K562 (cell line): ENCODE data around the gene EGFL7. TPM values are rescaled to one million over a fixed set of nuclear protein-coding genes. Genes with fewer than 3 reads are reported as not detected.

ENCODE experiments used
- ATAC-seq: fragments of 200-7000 bp; cut with Tn5 transposase; 3 replicates; pipeline ENCODE4 v1.9.1; 2020; ENCODE audit warnings: moderate library complexity
- BruUV-seq: library from RNA; stranded (reverse); fragments of 400-500 nt; replicated peaks from 2 replicates; lab custom pipeline; 2021; lab: Mats Ljungman, UMichigan
- CTCF ChIA-PET: fragments of 300-600 bp; formaldehyde crosslinking; extraction: SDS; loops from one replicate; lab custom pipeline; 2021; ENCODE audit warnings: low intra/inter-chr PET ratio; lab: Yijun Ruan, JAX
- POLR2A ChIA-PET: fragments of 300-600, 350-650 bp; sonication (Branson Sonifier 250); formaldehyde crosslinking; extraction: SDS; loops from one replicate; lab custom pipeline; 2021; ENCODE audit warnings: antibody characterized with exemption, inconsistent platforms; lab: Yijun Ruan, JAX
- DNase-seq, 4 experiments: peaks; one replicate each; pipeline versions ENCODE4 v3.0.0 to v3.0.0-alpha.2; 2011 to 2018; ENCODE audit warnings: low spot score in 3 of 4, mixed read lengths in 3 of 4; ENCODE audit errors: extremely low read depth in 1 of 4
- FAIRE-seq: peaks from 2 replicates; lab custom pipeline; 2011; peaks lifted over from hg19 to GRCh38; lab: Jason Lieb, UNC
- H2AFZ ChIP-seq: 2 replicates; pipeline ENCODE4 v1.6.0; 2011; ENCODE audit warnings: low read depth, low read length, control low read depth, inconsistent platforms
- H3K27ac ChIP-seq: fragments of 200-600 bp; 3 replicates; pipeline ENCODE4 v1.8.0; 2011; ENCODE audit warnings: low read depth, mild to moderate bottlenecking, control low read depth, inconsistent platforms, low read length, moderate library complexity, mixed read lengths; ENCODE audit errors: extremely low read depth
- H3K27me3 ChIP-seq, 2 experiments: fragments of 300-600 bp in 1 of 2; 2 replicates in 1 of 2; 3 replicates in 1 of 2; pipeline versions ENCODE4 v1.6.0 to v1.8.0; 2011; ENCODE audit warnings: inconsistent platforms in 2 of 2, low read length in 2 of 2, mild to moderate bottlenecking in 1 of 2, mixed read lengths in 1 of 2, moderate library complexity in 1 of 2; ENCODE audit not compliant: control insufficient read depth in 2 of 2, insufficient read depth in 2 of 2
- H3K36me3 ChIP-seq: fragments of 300-600 bp; 3 replicates; pipeline ENCODE4 v1.8.0; 2011; ENCODE audit warnings: mild to moderate bottlenecking, low read length, inconsistent platforms; ENCODE audit not compliant: control insufficient read depth, insufficient read depth
- H3K4me1 ChIP-seq, 2 experiments: fragments of 200-600 bp in 1 of 2; replicated peaks in 1 of 2; 2 replicates in 1 of 2; 3 replicates in 1 of 2; pipeline versions ENCODE4 v1.5.1 to v1.8.0; 2011; ENCODE audit warnings: inconsistent platforms in 2 of 2, low read length in 2 of 2, mild to moderate bottlenecking in 1 of 2, mixed read lengths in 1 of 2, moderate library complexity in 1 of 2; ENCODE audit not compliant: control insufficient read depth in 2 of 2, insufficient read depth in 2 of 2
- H3K4me2 ChIP-seq: 2 replicates; pipeline ENCODE4 v1.6.1; 2011; ENCODE audit warnings: low read length, control low read depth, inconsistent platforms, mixed read lengths; ENCODE audit not compliant: insufficient read depth
- H3K4me3 ChIP-seq: fragments of 200-600 bp; sonication (generic), shearing (Covaris generic); 2 replicates; pipeline ENCODE4 v1.5.1; 2016; ENCODE audit warnings: control low read depth, inconsistent platforms
- H3K79me2 ChIP-seq: fragments of 200-600 bp; 3 replicates; pipeline ENCODE4 v1.8.0; 2011; ENCODE audit warnings: low read length, inconsistent platforms; ENCODE audit not compliant: control insufficient read depth, insufficient read depth
- H3K9ac ChIP-seq, 2 experiments: 2 replicates each; pipeline versions ENCODE4 v1.6.0 to v1.6.1; 2011; ENCODE audit warnings: low read depth in 2 of 2, low read length in 2 of 2, control low read depth in 1 of 2, inconsistent platforms in 1 of 2, mild to moderate bottlenecking in 1 of 2, mixed read lengths in 1 of 2; ENCODE audit not compliant: insufficient read depth in 1 of 2
- H3K9me1 ChIP-seq: one replicate; pipeline ENCODE4 v1.6.0; 2011; ENCODE audit warnings: inconsistent platforms, mild to moderate bottlenecking, low read length, moderate library complexity; ENCODE audit not compliant: control insufficient read depth, insufficient read depth
- H3K9me3 ChIP-seq: replicated peaks from 2 replicates; pipeline ENCODE4 v1.5.1; 2011; ENCODE audit warnings: low read depth, low read length, inconsistent platforms; ENCODE audit not compliant: control insufficient read depth, insufficient read depth
- H4K20me1 ChIP-seq: replicated peaks from 2 replicates; pipeline ENCODE4 v1.6.1; 2011; ENCODE audit warnings: low read length, inconsistent platforms, mixed read lengths; ENCODE audit not compliant: control insufficient read depth, insufficient read depth
- FOS ChIP-seq: IDR thresholded peaks from 3 replicates; pipeline ENCODE4 v1.6.1; 2011; ENCODE audit not compliant: insufficient read length; ENCODE audit errors: extremely low read depth
- MXD1 ChIP-seq: fragments of 250-450 bp; sonication (Bioruptor Pico); IDR thresholded peaks from 2 replicates; pipeline ENCODE4 v1.8.0; 2021; ENCODE audit warnings: borderline replicate concordance, mild to moderate bottlenecking, moderate library complexity; ENCODE audit not compliant: poor library complexity, severe bottlenecking
- NR2F6 ChIP-seq: fragments of 450-650 bp; formaldehyde crosslinking; IDR thresholded peaks from 2 replicates; pipeline ENCODE4 v1.4.0; 2020; ENCODE audit warnings: mild to moderate bottlenecking
- ZBTB5 ChIP-seq: fragments of 450-650 bp; IDR thresholded peaks from 2 replicates; pipeline ENCODE4 v1.6.1; 2017; ENCODE audit warnings: antibody characterized with exemption
- ZBTB7A ChIP-seq: IDR thresholded peaks from 2 replicates; pipeline ENCODE4 v1.6.1; 2011; ENCODE audit warnings: low read depth, mild to moderate bottlenecking, low read length, moderate library complexity, borderline replicate concordance; ENCODE audit not compliant: control insufficient read depth
- ZFX ChIP-seq: sonication (generic); formaldehyde crosslinking; IDR thresholded peaks from 2 replicates; pipeline ENCODE4 v1.8.0; 2022; ENCODE audit warnings: mild to moderate bottlenecking, missing genetic modification reagents, moderate library complexity
- ZNF12 ChIP-seq: sonication (generic); formaldehyde crosslinking; IDR thresholded peaks from 2 replicates; pipeline ENCODE4 v1.4.0; 2020; ENCODE audit warnings: mild to moderate bottlenecking, missing genetic modification reagents
- WGBS: fragments of 100-300 bp; shearing (Covaris generic); methylation state at CpG from one replicate; pipeline ENCODE4 v1.1.6; 2016; ENCODE audit warnings: low coverage, mixed read lengths; ENCODE audit not compliant: insufficient coverage; ENCODE audit errors: missing lambda C conversion rate; 5-methylcytosine and 5-hydroxymethylcytosine counted together
- in situ Hi-C: fragments of 300-500 bp; cut with MboI; formaldehyde crosslinking; loops from 4 replicates; pipeline ENCODE4 v1.15.0; 2018; ENCODE audit warnings: inconsistent platforms, mixed read lengths
- intact Hi-C: fragments of 100-400 bp; cut with micrococcal nuclease; formaldehyde crosslinking; loops from 2 replicates; pipeline ENCODE4 v1.14.2; 2022
- polyA plus RNA-seq, 8 experiments: library from polyadenylated mRNA; depleted of rRNA in 4 of 8; stranded (reverse) in 5 of 8; unstranded in 3 of 8; fragments of >200 nt; fragmentation: Nextera tagmentation in 2 of 8; fragmentation: Illumina TruSeq in 1 of 8; extraction: Ambion mirVana in 2 of 8; extraction: Trizol in 1 of 8; gene quantifications; 2 replicates each; pipeline versions ENCODE4 v1.2.1 to v1.2.3, GENCODE V29; 2011 to 2014; ENCODE audit warnings: inconsistent platforms in 1 of 8, missing spikeins in 1 of 8
- total RNA-seq, 7 experiments: library from RNA; depleted of rRNA in 6 of 7; stranded (reverse); fragments of >200 nt in 6 of 7; fragmentation: Illumina TruSeq in 2 of 7; extraction: Trizol in 2 of 7; gene quantifications; 2 replicates each; pipeline versions ENCODE4 v1.2.1 to v1.2.3, GENCODE V29; 2011 to 2021; ENCODE audit warnings: low replicate concordance in 1 of 7
- TF ChIP-seq, protein P1 (sequence below): fragments of 450-650 bp; formaldehyde crosslinking; IDR thresholded peaks from 2 replicates; pipeline ENCODE4 v1.4.0; 2022; ENCODE audit warnings: mild to moderate bottlenecking, moderate library complexity
- TF ChIP-seq, protein P2 (sequence below): fragments of 250-450 bp; sonication (Bioruptor Pico); IDR thresholded peaks from 2 replicates; pipeline ENCODE4 v1.5.0; 2022; ENCODE audit warnings: mild to moderate bottlenecking

EGFL7 gene
- total and polyA plus RNA-seq, 9 of the 15 experiments (the other 6 are each of a cell fraction or from before 2014, with no cell fraction given) = 1.5 to 286 (median 55.5) TPM

GRCh38 chr9:136709454-136710109, 46.9 kb downstream of the EGFL7 start:
- Histone ChIP-seq H3K79me2 (peaks cover 12% of the 10 kb centered on the region), H3K4me2 (no peak overlapping the region), H3K36me3 (peaks cover 3% of the 10 kb centered on the region; the same call in 1 of the 3 replicates), H4K20me1 (no peaks in the 10 kb centered on the region), H2AFZ (no peak overlapping the region), H3K9me3 (no peaks in the 10 kb centered on the region), H3K9ac (peak overlapping the region in 1 of 2 experiments; percentile 48; a peak in 1 of 4 replicates), H3K4me1 (peaks cover 20 to 57% of the 10 kb centered on the region in 2 experiments), H3K27me3 (no peaks in the 10 kb centered on the region), H3K4me3 (no peak overlapping the region), H3K27ac (no peak overlapping the region), H3K9me1 (no peaks in the 10 kb centered on the region)
- no TSS peak for BruUV-seq
- no peak for DNase-seq
- TF ChIP-seq ZBTB7A = peak; percentile 22; the same call in 1 of the 2 replicates
- TF ChIP-seq, protein P1, sequence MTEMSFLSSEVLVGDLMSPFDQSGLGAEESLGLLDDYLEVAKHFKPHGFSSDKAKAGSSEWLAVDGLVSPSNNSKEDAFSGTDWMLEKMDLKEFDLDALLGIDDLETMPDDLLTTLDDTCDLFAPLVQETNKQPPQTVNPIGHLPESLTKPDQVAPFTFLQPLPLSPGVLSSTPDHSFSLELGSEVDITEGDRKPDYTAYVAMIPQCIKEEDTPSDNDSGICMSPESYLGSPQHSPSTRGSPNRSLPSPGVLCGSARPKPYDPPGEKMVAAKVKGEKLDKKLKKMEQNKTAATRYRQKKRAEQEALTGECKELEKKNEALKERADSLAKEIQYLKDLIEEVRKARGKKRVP (CRISPR knock-in tag) = no peak
- intact Hi-C loops = no loop called here
- CTCF ChIA-PET = no interaction called here
- FAIRE-seq = no peak
- POLR2A ChIA-PET = no interaction called here
- ATAC-seq = no peak
- in situ Hi-C loops = no loop called here
- WGBS = 82% methylated on average over 21 of the region's 24 CpGs

DNA sequence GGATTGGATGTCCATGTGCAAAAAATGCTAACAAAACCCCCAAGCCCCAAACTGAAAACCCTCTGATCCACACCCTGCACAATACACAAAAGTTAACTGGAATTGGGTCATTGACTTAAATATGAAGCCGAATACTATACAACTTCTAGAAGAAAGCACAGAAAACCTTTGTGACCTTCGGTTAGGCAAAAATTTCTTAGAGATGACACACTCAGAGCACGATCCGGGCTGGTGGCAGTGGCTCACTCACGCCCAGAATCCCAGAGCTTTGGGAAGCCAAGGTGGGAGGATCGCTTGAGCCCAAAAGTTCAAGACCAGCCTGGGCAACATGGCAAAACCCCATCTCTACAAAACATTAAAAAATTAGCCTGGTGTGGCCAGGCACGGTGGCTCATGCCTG, 47.8 kb downstream of the EGFL7 start:
- WGBS = 65% methylated on average over 7 of the region's 7 CpGs
- no peaks in the 10 kb centered on the region for H3K27me3 ChIP-seq
- no peaks in the 10 kb centered on the region for H3K9me1 ChIP-seq
- no peak overlapping the region for H3K9ac ChIP-seq
- ATAC-seq = no peak
- no peak overlapping the region for H2AFZ ChIP-seq
- H3K9me3 ChIP-seq = no peaks in the 10 kb centered on the region
- POLR2A ChIA-PET = no interaction called here
- DNase-seq = no peak
- H3K4me2 ChIP-seq = no peak overlapping the region
- intact Hi-C loops = no loop called here
- H3K36me3 ChIP-seq = peaks cover 4% of the 10 kb centered on the region; the same call in 1 of the 3 replicates
- no peak overlapping the region for H3K4me3 ChIP-seq
- H3K4me1 ChIP-seq = peaks cover 17 to 64% of the 10 kb centered on the region in 2 experiments
- H4K20me1 ChIP-seq = no peaks in the 10 kb centered on the region
- CTCF ChIA-PET = no interaction called here
- H3K79me2 ChIP-seq = peaks cover 12% of the 10 kb centered on the region
- no peak for FAIRE-seq
- H3K27ac ChIP-seq = no peak overlapping the region
- BruUV-seq = no TSS peak
- in situ Hi-C loops = no loop called here
- no peak for TF ChIP-seq FOS
- TF ChIP-seq ZNF12 (CRISPR knock-in tag) = no peak
- TF ChIP-seq ZBTB5 = no peak
- TF ChIP-seq, protein P2, sequence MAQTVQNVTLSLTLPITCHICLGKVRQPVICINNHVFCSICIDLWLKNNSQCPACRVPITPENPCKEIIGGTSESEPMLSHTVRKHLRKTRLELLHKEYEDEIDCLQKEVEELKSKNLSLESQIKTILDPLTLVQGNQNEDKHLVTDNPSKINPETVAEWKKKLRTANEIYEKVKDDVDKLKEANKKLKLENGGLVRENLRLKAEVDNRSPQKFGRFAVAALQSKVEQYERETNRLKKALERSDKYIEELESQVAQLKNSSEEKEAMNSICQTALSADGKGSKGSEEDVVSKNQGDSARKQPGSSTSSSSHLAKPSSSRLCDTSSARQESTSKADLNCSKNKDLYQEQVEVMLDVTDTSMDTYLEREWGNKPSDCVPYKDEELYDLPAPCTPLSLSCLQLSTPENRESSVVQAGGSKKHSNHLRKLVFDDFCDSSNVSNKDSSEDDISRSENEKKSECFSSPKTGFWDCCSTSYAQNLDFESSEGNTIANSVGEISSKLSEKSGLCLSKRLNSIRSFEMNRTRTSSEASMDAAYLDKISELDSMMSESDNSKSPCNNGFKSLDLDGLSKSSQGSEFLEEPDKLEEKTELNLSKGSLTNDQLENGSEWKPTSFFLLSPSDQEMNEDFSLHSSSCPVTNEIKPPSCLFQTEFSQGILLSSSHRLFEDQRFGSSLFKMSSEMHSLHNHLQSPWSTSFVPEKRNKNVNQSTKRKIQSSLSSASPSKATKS (CRISPR knock-in tag) = no peak
- no peak for TF ChIP-seq MXD1 (CRISPR knock-in tag)
- TF ChIP-seq ZFX (CRISPR knock-in tag) = no peak
- no peak for TF ChIP-seq NR2F6
